OCI-LY7 (cell line): ENCODE data around the gene HID1. TPM values are rescaled to one million over a fixed set of nuclear protein-coding genes. Genes with fewer than 3 reads are reported as not detected.

ENCODE experiments used
- BruUV-seq: library from RNA; stranded (reverse); fragments of 400-500 nt; replicated peaks from 2 replicates; lab custom pipeline; 2021; lab: Mats Ljungman, UMichigan
- CTCF ChIA-PET: fragments of 300-600 bp; sonication (Branson Sonifier 250); formaldehyde crosslinking; loops from one replicate; lab custom pipeline; 2022; ENCODE audit warnings: antibody characterized with exemption; ENCODE audit not compliant: unreplicated experiment; lab: Charles Lee
- POLR2A ChIA-PET: fragments of 300-600 bp; sonication (Branson Sonifier 250); formaldehyde crosslinking; loops from one replicate; lab custom pipeline; 2022; ENCODE audit warnings: antibody characterized with exemption; lab: Charles Lee
- DNase-seq: peaks from one replicate; pipeline ENCODE4 v3.0.0-alpha.2; 2015; ENCODE audit warnings: low spot score
- H2AFZ ChIP-seq: fragments of 200-600 bp; sonication (generic), shearing (Covaris generic); 2 replicates; pipeline ENCODE4 v1.6.1; 2014; ENCODE audit warnings: mild to moderate bottlenecking, antibody characterized with exemption, low read length, moderate library complexity
- H3K27ac ChIP-seq: fragments of 200-600 bp; sonication (generic); 2 replicates; pipeline ENCODE4 v1.5.1; 2014; ENCODE audit warnings: mixed run types, low read depth, mild to moderate bottlenecking, moderate library complexity, low read length, inconsistent platforms; ENCODE audit not compliant: poor library complexity, severe bottlenecking
- H3K36me3 ChIP-seq: fragments of 200-600 bp; sonication (generic); 2 replicates; pipeline ENCODE4 v1.6.1; 2014; ENCODE audit warnings: mild to moderate bottlenecking, antibody characterized with exemption, low read length, moderate library complexity, mixed read lengths; ENCODE audit not compliant: insufficient read depth
- H3K4me1 ChIP-seq: fragments of 200-600 bp; sonication (generic); 2 replicates; pipeline ENCODE4 v1.5.1; 2014; ENCODE audit warnings: mild to moderate bottlenecking, low read length; ENCODE audit not compliant: insufficient read depth, poor library complexity, severe bottlenecking
- H3K4me2 ChIP-seq: fragments of 200-600 bp; sonication (generic); 2 replicates; pipeline ENCODE4 v1.6.1; 2014; ENCODE audit warnings: mild to moderate bottlenecking, low read length
- H3K4me3 ChIP-seq: fragments of 200-600 bp; sonication (generic); 2 replicates; pipeline ENCODE4 v1.5.1; 2014; ENCODE audit warnings: mild to moderate bottlenecking, low read depth, low read length; ENCODE audit not compliant: poor library complexity, severe bottlenecking
- H3K79me2 ChIP-seq: fragments of 200-600 bp; sonication (generic); 2 replicates; pipeline ENCODE4 v1.6.1; 2016; ENCODE audit warnings: low read depth, mild to moderate bottlenecking, low read length, moderate library complexity, mixed read lengths; ENCODE audit not compliant: insufficient read depth
- H3K9me2 ChIP-seq: fragments of 200-600 bp; sonication (generic); 2 replicates; pipeline ENCODE4 v1.6.1; 2016; ENCODE audit warnings: mild to moderate bottlenecking, low read length, mixed read lengths; ENCODE audit not compliant: insufficient read depth
- H3K9me3 ChIP-seq: fragments of 200-600 bp; sonication (generic); 2 replicates; pipeline ENCODE4 v1.6.1; 2014; ENCODE audit warnings: mild to moderate bottlenecking, mixed run types, low read length, mixed read lengths
- H4K20me1 ChIP-seq: fragments of 200-600 bp; sonication (generic); 2 replicates; pipeline ENCODE4 v1.6.1; 2014; ENCODE audit warnings: mild to moderate bottlenecking, antibody characterized with exemption, low read length, moderate library complexity, mixed read lengths; ENCODE audit not compliant: insufficient read depth
- EZH2phosphoT487 ChIP-seq: fragments of 200-600 bp; sonication (generic); IDR thresholded peaks from 2 replicates; pipeline ENCODE4 v1.6.1; 2018; ENCODE audit warnings: low read depth, borderline replicate concordance, mild to moderate bottlenecking, mixed run types, antibody characterized with exemption, low read length, moderate library complexity, mixed read lengths
- intact Hi-C: fragments of 100-400 bp; cut with micrococcal nuclease; formaldehyde crosslinking; loops from one replicate; pipeline ENCODE4 v1.10.0; 2022; ENCODE audit not compliant: unreplicated experiment
- total RNA-seq, 2 experiments: library from RNA; depleted of rRNA in 1 of 2; stranded (reverse); fragments of >200 nt in 1 of 2; shearing (Covaris generic) in 1 of 2; gene quantifications; 2 replicates each; pipeline ENCODE4 v1.2.3, GENCODE V29; 2014 to 2022
- TF ChIP-seq, protein P1 (sequence below): fragments of 200-600 bp; sonication (generic); conservative IDR thresholded peaks from 2 replicates; pipeline ENCODE4 v1.5.1; 2014; ENCODE audit warnings: mild to moderate bottlenecking, antibody characterized with exemption, low read length, moderate library complexity, mixed read lengths

Gene HID1
- total RNA-seq, 2 experiments from 2014 or later: 0.35 to 8.5 TPM

DNA sequence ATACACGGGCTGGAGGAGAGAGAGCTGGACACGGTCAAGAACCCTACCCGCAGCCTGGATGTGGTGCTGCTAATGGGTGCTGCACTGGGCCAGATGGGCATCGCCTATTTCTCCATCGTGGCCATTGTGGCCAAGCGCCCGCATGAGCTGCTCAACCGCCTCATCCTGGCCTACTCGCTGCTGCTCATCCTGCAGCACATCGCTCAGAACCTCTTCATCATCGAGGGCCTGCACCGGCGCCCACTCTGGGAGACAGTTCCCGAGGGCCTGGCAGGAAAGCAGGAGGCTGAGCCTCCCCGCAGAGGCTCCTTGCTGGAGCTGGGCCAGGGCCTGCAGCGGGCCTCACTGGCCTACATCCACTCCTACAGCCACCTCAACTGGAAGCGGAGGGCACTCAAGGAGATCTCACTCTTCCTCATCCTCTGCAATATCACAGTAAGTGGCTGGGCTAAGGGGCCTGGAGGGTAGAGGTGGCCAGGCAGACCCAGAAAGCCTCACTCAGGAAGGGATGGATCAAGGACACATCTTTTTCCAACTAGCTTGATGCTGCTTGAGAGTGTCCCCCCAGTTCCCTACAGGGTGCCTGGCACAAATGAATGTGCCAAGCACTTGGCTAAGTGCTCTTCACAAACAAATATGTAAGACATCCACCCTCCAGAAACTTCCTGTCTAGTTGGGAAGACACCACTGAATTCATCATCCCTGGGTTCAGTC is 25.4 kb downstream of the HID1 start:
- no peak overlapping the region for H3K4me3 ChIP-seq
- H3K4me1 ChIP-seq: no peaks in the 10 kb centered on the region
- no peak for DNase-seq
- no peaks in the 10 kb centered on the region for H3K79me2 ChIP-seq
- H3K36me3 ChIP-seq: no peaks in the 10 kb centered on the region
- CTCF ChIA-PET: no interaction called here
- no peak overlapping the region for H3K4me2 ChIP-seq
- no peaks in the 10 kb centered on the region for H3K9me3 ChIP-seq
- no peaks in the 10 kb centered on the region for H3K9me2 ChIP-seq
- H3K27ac ChIP-seq: no peak overlapping the region
- TF ChIP-seq, protein P1, sequence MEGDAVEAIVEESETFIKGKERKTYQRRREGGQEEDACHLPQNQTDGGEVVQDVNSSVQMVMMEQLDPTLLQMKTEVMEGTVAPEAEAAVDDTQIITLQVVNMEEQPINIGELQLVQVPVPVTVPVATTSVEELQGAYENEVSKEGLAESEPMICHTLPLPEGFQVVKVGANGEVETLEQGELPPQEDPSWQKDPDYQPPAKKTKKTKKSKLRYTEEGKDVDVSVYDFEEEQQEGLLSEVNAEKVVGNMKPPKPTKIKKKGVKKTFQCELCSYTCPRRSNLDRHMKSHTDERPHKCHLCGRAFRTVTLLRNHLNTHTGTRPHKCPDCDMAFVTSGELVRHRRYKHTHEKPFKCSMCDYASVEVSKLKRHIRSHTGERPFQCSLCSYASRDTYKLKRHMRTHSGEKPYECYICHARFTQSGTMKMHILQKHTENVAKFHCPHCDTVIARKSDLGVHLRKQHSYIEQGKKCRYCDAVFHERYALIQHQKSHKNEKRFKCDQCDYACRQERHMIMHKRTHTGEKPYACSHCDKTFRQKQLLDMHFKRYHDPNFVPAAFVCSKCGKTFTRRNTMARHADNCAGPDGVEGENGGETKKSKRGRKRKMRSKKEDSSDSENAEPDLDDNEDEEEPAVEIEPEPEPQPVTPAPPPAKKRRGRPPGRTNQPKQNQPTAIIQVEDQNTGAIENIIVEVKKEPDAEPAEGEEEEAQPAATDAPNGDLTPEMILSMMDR: no peak
- H2AFZ ChIP-seq: no peak overlapping the region
- intact Hi-C loops: no loop called here
- no TSS peak for BruUV-seq
- H4K20me1 ChIP-seq: no peaks in the 10 kb centered on the region
- POLR2A ChIA-PET: no interaction called here

DNA sequence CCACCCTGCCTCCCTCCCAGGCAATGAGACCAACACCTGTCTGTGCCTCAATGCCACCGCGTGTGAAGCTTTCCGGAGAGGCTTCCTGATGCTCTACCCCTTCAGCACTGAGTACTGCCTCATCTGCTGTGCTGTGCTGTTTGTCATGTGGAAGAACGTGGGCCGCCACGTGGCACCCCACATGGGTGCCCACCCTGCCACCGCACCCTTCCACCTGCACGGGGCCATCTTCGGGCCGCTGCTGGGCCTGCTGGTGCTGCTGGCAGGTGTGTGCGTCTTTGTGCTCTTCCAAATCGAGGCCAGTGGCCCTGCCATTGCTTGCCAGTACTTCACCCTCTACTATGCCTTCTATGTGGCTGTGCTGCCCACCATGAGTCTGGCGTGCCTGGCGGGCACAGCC is 25.9 kb downstream of the HID1 start:
- H4K20me1 ChIP-seq: no peaks in the 10 kb centered on the region
- intact Hi-C loops: no loop called here
- H3K9me3 ChIP-seq: no peaks in the 10 kb centered on the region
- no peaks in the 10 kb centered on the region for H3K9me2 ChIP-seq
- no peak overlapping the region for H2AFZ ChIP-seq
- H3K4me3 ChIP-seq: no peak overlapping the region
- TF ChIP-seq EZH2phosphoT487: no peak
- ChIA-PET POLR2A (no interaction called here), CTCF (no interaction called here)
- no peak overlapping the region for H3K27ac ChIP-seq
- no peaks in the 10 kb centered on the region for H3K4me1 ChIP-seq
- H3K79me2 ChIP-seq: no peaks in the 10 kb centered on the region
- no peak overlapping the region for H3K4me2 ChIP-seq
- H3K36me3 ChIP-seq: no peaks in the 10 kb centered on the region
- DNase-seq: no peak
- BruUV-seq: no TSS peak

DNA sequence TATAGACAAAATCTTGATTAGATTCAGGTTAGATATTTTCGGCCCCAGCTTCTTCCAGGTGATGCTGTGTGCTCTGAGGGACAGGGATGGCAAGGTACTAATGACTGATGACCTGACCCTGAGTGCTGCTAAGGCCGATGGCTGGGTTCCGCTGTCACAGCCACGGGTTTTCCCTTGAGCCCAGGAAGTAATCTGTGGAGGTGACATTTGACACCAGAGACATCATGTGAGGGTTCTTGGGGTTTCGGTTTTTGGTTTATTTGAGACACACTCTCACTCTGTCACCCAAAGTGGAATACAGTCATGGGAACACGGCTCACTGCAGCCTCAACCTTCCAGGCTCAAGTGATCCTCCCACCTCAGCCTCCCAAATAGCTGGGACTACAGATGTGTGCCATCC is 27.0 kb downstream of the HID1 start:
- Histone ChIP-seq H3K4me3 (no peak overlapping the region), H3K9me2 (no peaks in the 10 kb centered on the region), H3K4me2 (no peak overlapping the region), H4K20me1 (no peaks in the 10 kb centered on the region), H3K27ac (no peak overlapping the region), H2AFZ (no peak overlapping the region), H3K9me3 (no peaks in the 10 kb centered on the region), H3K36me3 (no peaks in the 10 kb centered on the region), H3K4me1 (no peaks in the 10 kb centered on the region), H3K79me2 (no peaks in the 10 kb centered on the region)
- POLR2A ChIA-PET: no interaction called here
- intact Hi-C loops: no loop called here
- CTCF ChIA-PET: no interaction called here
- no peak for TF ChIP-seq EZH2phosphoT487
- TF ChIP-seq, protein P1: no peak
- BruUV-seq: no TSS peak
- no peak for DNase-seq
